IMR-90 (cell line): ENCODE results near the gene UCHL5. TPM values are rescaled to one million over a fixed set of nuclear protein-coding genes. Genes with fewer than 3 reads are reported as not detected.

ENCODE experiments used
- ATAC-seq: fragments of 200-7000 bp; cut with Tn5 transposase; 2 replicates; pipeline ENCODE4 v1.9.1; 2020; ENCODE audit warnings: low read depth, mild to moderate bottlenecking, moderate library complexity
- BruUV-seq: library from RNA; stranded (reverse); fragments of 400-500 nt; replicated peaks from 2 replicates; lab custom pipeline; 2021; lab: Mats Ljungman, UMichigan
- CTCF ChIA-PET: fragments of 300-600 bp; formaldehyde crosslinking; extraction: SDS; loops from one replicate; lab custom pipeline; 2021; ENCODE audit warnings: antibody characterized with exemption; lab: Yijun Ruan, JAX
- POLR2A ChIA-PET: fragments of 300-600 bp; sonication (Branson Sonifier 250); formaldehyde crosslinking; loops from one replicate; lab custom pipeline; 2022; ENCODE audit warnings: antibody characterized with exemption; ENCODE audit not compliant: unreplicated experiment; lab: Charles Lee
- DNase-seq: peaks from one replicate; pipeline ENCODE4 v3.0.0; 2013
- H2AFZ ChIP-seq: replicated peaks from 2 replicates; pipeline ENCODE3; 2013; ENCODE audit warnings: low read length, mild to moderate bottlenecking; ENCODE audit not compliant: poor library complexity
- H2AK5ac ChIP-seq: 2 replicates; pipeline ENCODE4 v1.6.1; 2013; ENCODE audit warnings: low read depth, low read length, inconsistent platforms
- H2AK9ac ChIP-seq: replicated peaks from 2 replicates; pipeline ENCODE3; 2013; ENCODE audit warnings: mild to moderate bottlenecking, low read depth, low read length, moderate library complexity; ENCODE audit not compliant: poor library complexity
- H2BK120ac ChIP-seq: 2 replicates; pipeline ENCODE4 v1.6.1; 2013; ENCODE audit warnings: low read depth, low read length, inconsistent platforms
- H2BK15ac ChIP-seq: 3 replicates; pipeline ENCODE4 v1.6.1; 2013; ENCODE audit warnings: low read depth, low read length, inconsistent platforms
- H2BK20ac ChIP-seq: 2 replicates; pipeline ENCODE4 v1.6.1; 2013; ENCODE audit warnings: low read depth, mild to moderate bottlenecking, inconsistent platforms, low read length, moderate library complexity
- H2BK5ac ChIP-seq: 2 replicates; pipeline ENCODE4 v1.6.1; 2013; ENCODE audit warnings: mild to moderate bottlenecking, low read depth, low read length, inconsistent platforms; ENCODE audit not compliant: poor library complexity, severe bottlenecking
- H3K14ac ChIP-seq: replicated peaks from 2 replicates; pipeline ENCODE4 v1.6.1; 2013; ENCODE audit warnings: low read depth, low read length, inconsistent platforms
- H3K18ac ChIP-seq: 2 replicates; pipeline ENCODE4 v1.6.1; 2013; ENCODE audit warnings: low read depth, low read length, control low read depth
- H3K23ac ChIP-seq: 2 replicates; pipeline ENCODE4 v1.6.1; 2013; ENCODE audit warnings: low read depth, low read length, inconsistent platforms
- H3K27ac ChIP-seq: 2 replicates; pipeline ENCODE4 v1.5.1; 2013; ENCODE audit warnings: mild to moderate bottlenecking, control low read depth, low read length; ENCODE audit not compliant: insufficient read depth
- H3K27me3 ChIP-seq: 2 replicates; pipeline ENCODE4 v1.6.1; 2013; ENCODE audit warnings: low read length; ENCODE audit not compliant: control insufficient read depth, insufficient read depth
- H3K36me3 ChIP-seq: 2 replicates; pipeline ENCODE4 v1.6.1; 2013; ENCODE audit warnings: low read length, mixed read lengths; ENCODE audit not compliant: control insufficient read depth, insufficient read depth
- H3K4ac ChIP-seq: 2 replicates; pipeline ENCODE4 v1.6.1; 2013; ENCODE audit warnings: low read depth, low read length, inconsistent platforms
- H3K4me1 ChIP-seq: 2 replicates; pipeline ENCODE4 v1.6.1; 2013; ENCODE audit warnings: low read length, mixed read lengths; ENCODE audit not compliant: control insufficient read depth, insufficient read depth
- H3K4me2 ChIP-seq: 2 replicates; pipeline ENCODE4 v1.6.1; 2013; ENCODE audit warnings: low read depth, mild to moderate bottlenecking, control low read depth, low read length, moderate library complexity
- H3K4me3 ChIP-seq: 2 replicates; pipeline ENCODE4 v1.5.1; 2013; ENCODE audit warnings: low read depth, mild to moderate bottlenecking, control low read depth, low read length, moderate library complexity; ENCODE audit not compliant: insufficient read depth
- H3K56ac ChIP-seq: 2 replicates; pipeline ENCODE4 v1.6.1; 2013; ENCODE audit warnings: low read length, inconsistent platforms; ENCODE audit not compliant: insufficient read depth; ENCODE audit errors: extremely low read depth
- H3K79me1 ChIP-seq, 2 experiments: 2 replicates each; pipeline ENCODE4 v1.6.1; 2013; ENCODE audit warnings: low read length in 2 of 2, inconsistent platforms in 1 of 2, low read depth in 1 of 2
- H3K9ac ChIP-seq: 2 replicates; pipeline ENCODE4 v1.6.1; 2013; ENCODE audit warnings: low read depth, low read length, control low read depth
- H3K9me1 ChIP-seq: 2 replicates; pipeline ENCODE4 v1.6.1; 2013; ENCODE audit warnings: low read length, inconsistent platforms; ENCODE audit not compliant: insufficient read depth
- H3K9me3 ChIP-seq: 2 replicates; pipeline ENCODE4 v1.6.1; 2013; ENCODE audit warnings: low read length; ENCODE audit not compliant: control insufficient read depth, insufficient read depth
- H4K20me1 ChIP-seq: 2 replicates; pipeline ENCODE4 v1.6.1; 2013; ENCODE audit warnings: low read length, inconsistent platforms; ENCODE audit not compliant: insufficient read depth
- H4K5ac ChIP-seq: 2 replicates; pipeline ENCODE4 v1.6.1; 2013; ENCODE audit warnings: mild to moderate bottlenecking, low read depth, low read length, control low read depth
- H4K8ac ChIP-seq, 2 experiments: 2 replicates each; pipeline ENCODE4 v1.6.1; 2013; ENCODE audit warnings: low read depth in 2 of 2, low read length in 2 of 2, control low read depth in 1 of 2, inconsistent platforms in 1 of 2
- H4K91ac ChIP-seq: 2 replicates; pipeline ENCODE4 v1.6.1; 2013; ENCODE audit warnings: low read depth, low read length, inconsistent platforms; ENCODE audit not compliant: insufficient read depth
- BHLHE40 ChIP-seq: fragments of 150-350 bp; IDR thresholded peaks from 2 replicates; pipeline ENCODE4 v1.6.1; 2016; ENCODE audit warnings: mild to moderate bottlenecking, low read depth, low read length
- CHD1 ChIP-seq: IDR thresholded peaks from 2 replicates; pipeline ENCODE4 v1.6.1; 2012; ENCODE audit warnings: low read depth, low read length, improper control_type of control experiment
- CTCF ChIP-seq: conservative IDR thresholded peaks from 2 replicates; pipeline ENCODE4 v1.5.1; 2012; ENCODE audit warnings: mild to moderate bottlenecking, low read depth, low read length, improper control_type of control experiment
- ELK1 ChIP-seq: fragments of 150-350 bp; IDR thresholded peaks from 2 replicates; pipeline ENCODE4 v1.6.1; 2016; ENCODE audit warnings: low read depth, mild to moderate bottlenecking, low read length, moderate library complexity, borderline replicate concordance
- MAZ ChIP-seq: IDR thresholded peaks from 2 replicates; pipeline ENCODE4 v1.6.1; 2012; ENCODE audit warnings: low read depth, mild to moderate bottlenecking, low read length, improper control_type of control experiment, moderate library complexity, borderline replicate concordance
- MXI1 ChIP-seq: IDR thresholded peaks from 2 replicates; pipeline ENCODE4 v1.6.1; 2012; ENCODE audit warnings: low read depth, mild to moderate bottlenecking, low read length, moderate library complexity, borderline replicate concordance
- POLR2A ChIP-seq: IDR thresholded peaks from 2 replicates; pipeline ENCODE4 v1.6.1; 2012; ENCODE audit warnings: mild to moderate bottlenecking, low read depth, low read length
- RAD21 ChIP-seq: IDR thresholded peaks from 2 replicates; pipeline ENCODE4 v1.6.1; 2012; ENCODE audit warnings: low read length, improper control_type of control experiment
- RCOR1 ChIP-seq: IDR thresholded peaks from 2 replicates; pipeline ENCODE4 v1.6.1; 2012; ENCODE audit warnings: mild to moderate bottlenecking, low read length, improper control_type of control experiment; ENCODE audit not compliant: insufficient replicate concordance
- RFX5 ChIP-seq: IDR thresholded peaks from 2 replicates; pipeline ENCODE4 v1.8.0; 2012; ENCODE audit warnings: low read depth, mild to moderate bottlenecking, low read length, moderate library complexity
- USF2 ChIP-seq: fragments of 150-350 bp; IDR thresholded peaks from 2 replicates; pipeline ENCODE4 v1.6.1; 2017; ENCODE audit warnings: mild to moderate bottlenecking, antibody characterized with exemption, low read length, low read depth
- WGBS, 2 experiments: methylation state at CpG; one replicate each; pipeline versions ENCODE4 v1.1.5 to v1.1.7; 2013; ENCODE audit warnings: missing lambda C conversion rate in 2 of 2; ENCODE audit not compliant: insufficient read length in 1 of 2; ENCODE audit errors: extremely low coverage in 2 of 2; 5-methylcytosine and 5-hydroxymethylcytosine counted together
- dilution Hi-C: fragments of 300-500 bp; cut with HindIII; formaldehyde crosslinking; loops from one replicate; pipeline ENCODE4 v1.14.3; 2018; ENCODE audit warnings: low sequenced_read_pairs; ENCODE audit not compliant: unreplicated experiment
- in situ Hi-C: fragments of 300-500 bp; cut with MboI; formaldehyde crosslinking; loops from 3 replicates; pipeline ENCODE4 v1.14.3; 2019; ENCODE audit warnings: low sequenced_read_pairs, inconsistent platforms, mixed read lengths
- intact Hi-C: fragments of 100-400 bp; cut with micrococcal nuclease; formaldehyde crosslinking; loops from 2 replicates; pipeline ENCODE4 v1.10.0; 2022
- polyA plus RNA-seq, 3 experiments: library from polyadenylated mRNA; depleted of rRNA; stranded (reverse); fragments of >200 nt; gene quantifications; 2 replicates each; pipeline ENCODE4 v1.2.3, GENCODE V29; 2012; ENCODE audit warnings: low replicate concordance in 1 of 3
- total RNA-seq: library from RNA; depleted of rRNA; stranded (reverse); fragments of >200 nt; gene quantifications from 2 replicates; pipeline ENCODE4 v1.2.3, GENCODE V29; 2012

Gene UCHL5
- total and polyA plus RNA-seq, 2 of the 4 experiments (the other 2 are of a cell fraction) = 12.9 to 18.4 TPM

GRCh38 chr1:192973988-192974387 is 85.2 kb downstream of the UCHL5 start:
- Histone ChIP-seq H3K9me3 (no peaks in the 10 kb centered on the region), H4K5ac (no peak overlapping the region), H2BK120ac (no peak overlapping the region), H3K4me3 (no peak overlapping the region), H3K23ac (no peak overlapping the region), H3K27ac (no peak overlapping the region), H4K8ac (no peak overlapping the region), H3K56ac (no peak overlapping the region), H3K9ac (no peak overlapping the region), H3K9me1 (no peaks in the 10 kb centered on the region), H2BK15ac (no peak overlapping the region), H2AK5ac (no peak overlapping the region), H2AFZ (no peak overlapping the region), H3K27me3 (no peaks in the 10 kb centered on the region), H3K14ac (no peak overlapping the region), H2AK9ac (no peak overlapping the region), H3K4me1 (peaks cover 5% of the 10 kb centered on the region), H4K91ac (no peak overlapping the region), H4K20me1 (no peaks in the 10 kb centered on the region), H2BK5ac (no peak overlapping the region), H3K18ac (no peak overlapping the region), H2BK20ac (no peak overlapping the region), H3K4ac (no peak overlapping the region), H3K36me3 (no peaks in the 10 kb centered on the region), H3K79me1 (no peaks in the 10 kb centered on the region), H3K4me2 (no peak overlapping the region)
- dilution Hi-C loops (no loop called here), intact Hi-C loops (no loop called here), in situ Hi-C loops (no loop called here)
- ChIA-PET POLR2A (interaction anchor here (0.6 kb wide), 1 partner anchor 19 kb away, joined by 3 read pairs; no protein-coding TSS in a partner anchor), CTCF (interaction anchor here (0.6 to 1.0 kb wide), 3 partner anchors 11 to 95 kb away, joined by 3 read pairs; no protein-coding TSS in a partner anchor)
- ATAC-seq = no peak
- WGBS, 2 experiments = no CpG with 5 or more reads among the region's 2 CpGs
- DNase-seq = no peak
- TF ChIP-seq POLR2A = no peak
- no peak for TF ChIP-seq BHLHE40
- TF ChIP-seq CHD1 = no peak
- TF ChIP-seq MXI1 = no peak
- TF ChIP-seq RAD21 = no peak
- no peak for TF ChIP-seq CTCF
- no peak for TF ChIP-seq RCOR1
- TF ChIP-seq ELK1 = no peak
- no peak for TF ChIP-seq RFX5
- TF ChIP-seq MAZ = no peak
- TF ChIP-seq USF2 = no peak
- no TSS peak for BruUV-seq
